ENCODE measurements around the gene ERF.
"Not testable (repeated sequence)": the region's sequence is repeated elsewhere in the genome, so short reads cannot be mapped to it uniquely, and the experiment has no call there.

ERF gene

DNA sequence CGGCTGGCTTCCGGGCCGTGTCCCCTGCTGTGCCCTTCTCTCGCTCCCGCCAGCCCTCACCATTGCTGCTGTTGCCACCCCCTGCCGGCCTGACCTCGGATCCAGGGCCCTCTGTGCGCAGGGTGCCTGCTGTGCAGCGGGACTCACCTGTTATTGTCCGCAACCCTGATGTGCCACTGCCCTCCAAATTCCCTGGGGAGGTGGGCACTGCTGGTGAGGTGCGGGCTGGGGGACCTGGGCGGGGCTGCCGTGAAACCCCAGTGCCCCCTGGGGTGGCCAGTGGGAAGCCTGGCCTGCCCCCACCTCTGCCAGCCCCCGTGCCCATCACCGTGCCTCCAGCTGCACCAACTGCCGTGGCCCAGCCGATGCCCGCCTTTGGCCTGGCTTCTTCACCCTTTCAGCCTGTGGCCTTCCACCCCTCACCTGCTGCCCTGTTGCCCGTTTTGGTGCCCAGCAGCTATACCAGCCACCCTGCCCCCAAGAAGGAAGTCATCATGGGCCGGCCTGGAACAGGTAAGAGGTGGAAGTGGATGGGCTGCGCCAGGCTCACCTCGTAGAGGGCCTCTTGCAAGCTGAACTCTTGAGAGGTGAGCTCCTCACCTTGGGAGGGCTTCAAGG, 19.2 kb upstream of the ERF start:
- no peak for DNase-seq

DNA sequence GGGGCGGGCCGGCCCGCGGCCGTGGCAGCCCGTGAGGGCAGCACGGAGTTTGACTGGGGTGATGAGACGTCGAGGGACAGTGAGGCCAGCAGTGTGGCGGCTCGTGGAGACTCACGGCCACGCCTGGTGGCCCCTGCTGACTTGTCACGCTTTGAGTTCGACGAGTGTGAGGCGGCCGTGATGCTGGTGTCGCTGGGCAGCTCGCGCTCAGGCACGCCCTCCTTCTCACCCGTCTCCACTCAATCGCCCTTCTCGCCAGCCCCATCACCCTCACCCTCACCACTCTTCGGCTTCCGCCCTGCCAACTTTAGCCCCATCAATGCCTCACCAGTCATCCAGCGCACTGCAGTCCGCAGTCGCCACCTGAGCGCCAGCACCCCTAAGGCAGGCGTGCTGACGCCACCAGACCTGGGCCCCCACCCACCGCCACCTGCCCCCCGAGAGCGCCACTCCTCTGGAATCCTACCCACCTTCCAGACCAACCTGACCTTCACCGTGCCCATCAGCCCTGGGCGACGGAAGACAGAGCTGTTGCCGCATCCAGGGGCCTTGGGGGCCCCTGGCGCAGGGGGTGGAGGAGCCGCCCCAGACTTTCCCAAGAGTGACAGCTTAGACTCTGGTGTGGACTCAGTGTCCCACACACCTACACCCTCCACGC, 18.6 kb upstream of the ERF start:
- no peak for DNase-seq

DNA sequence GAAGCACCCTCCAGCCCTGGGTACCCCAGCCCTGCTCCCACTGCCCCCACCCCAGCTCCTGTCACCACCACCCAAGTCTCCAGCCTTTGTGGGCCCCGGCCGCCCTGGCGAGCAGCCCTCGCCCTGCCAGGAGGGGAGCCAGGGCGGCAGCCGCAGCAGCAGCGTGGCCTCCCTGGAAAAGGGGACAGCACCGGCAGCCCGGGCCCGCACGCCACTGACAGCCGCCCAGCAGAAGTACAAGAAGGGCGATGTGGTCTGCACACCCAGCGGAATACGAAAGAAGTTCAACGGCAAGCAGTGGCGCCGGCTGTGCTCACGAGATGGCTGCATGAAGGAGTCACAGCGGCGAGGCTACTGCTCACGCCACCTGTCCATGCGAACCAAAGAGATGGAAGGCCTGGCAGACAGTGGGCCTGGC, 18.1 kb upstream of the ERF start:
- DNase-seq = no peak

DNA sequence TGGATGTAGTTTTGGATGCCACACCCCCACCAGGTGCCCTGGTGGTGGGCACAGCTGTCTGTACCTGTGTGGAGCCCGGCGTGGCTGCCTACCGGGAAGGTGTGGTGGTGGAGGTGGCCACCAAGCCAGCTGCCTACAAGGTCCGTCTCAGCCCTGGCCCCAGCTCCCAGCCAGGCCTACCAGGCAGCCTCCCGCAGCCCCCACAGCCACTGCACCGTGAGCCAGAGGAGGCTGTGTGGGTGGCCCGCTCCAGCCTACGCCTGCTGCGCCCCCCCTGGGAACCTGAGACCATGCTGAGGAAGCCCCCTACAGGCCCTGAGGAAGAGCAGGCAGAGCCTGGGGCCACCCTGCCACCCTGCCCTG, 17.6 kb upstream of the ERF start:
- no peak for DNase-seq

DNA sequence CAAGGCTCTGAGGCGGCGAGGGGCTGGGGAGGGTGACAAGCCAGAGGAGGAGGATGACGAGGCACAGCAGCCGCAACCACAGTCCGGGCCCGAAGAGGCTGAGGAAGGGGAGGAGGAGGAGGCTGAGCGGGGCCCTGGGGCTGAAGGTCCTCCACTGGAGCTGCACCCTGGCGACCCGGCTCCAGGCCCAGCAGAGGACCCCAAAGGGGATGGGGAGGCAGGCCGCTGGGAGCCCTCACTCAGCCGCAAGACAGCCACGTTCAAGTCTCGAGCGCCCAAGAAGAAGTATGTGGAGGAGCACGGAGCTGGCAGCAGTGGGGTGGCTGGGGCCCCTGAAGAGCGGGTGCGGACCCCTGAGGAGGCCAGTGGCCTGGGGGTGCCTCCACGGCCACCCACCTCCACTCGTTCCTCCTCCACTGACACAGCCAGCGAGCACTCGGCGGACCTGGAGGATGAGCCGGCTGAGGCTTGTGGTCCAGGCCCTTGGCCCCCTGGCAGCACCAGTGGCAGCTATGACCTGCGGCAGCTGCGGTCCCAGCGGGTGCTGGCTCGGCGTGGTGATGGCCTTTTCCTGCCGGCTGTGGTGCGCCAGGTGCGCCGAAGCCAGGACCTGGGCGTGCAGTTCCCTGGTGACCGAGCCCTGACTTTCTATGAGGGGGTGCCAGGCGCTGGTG, 17.1 kb upstream of the ERF start:
- no peak for DNase-seq

DNA sequence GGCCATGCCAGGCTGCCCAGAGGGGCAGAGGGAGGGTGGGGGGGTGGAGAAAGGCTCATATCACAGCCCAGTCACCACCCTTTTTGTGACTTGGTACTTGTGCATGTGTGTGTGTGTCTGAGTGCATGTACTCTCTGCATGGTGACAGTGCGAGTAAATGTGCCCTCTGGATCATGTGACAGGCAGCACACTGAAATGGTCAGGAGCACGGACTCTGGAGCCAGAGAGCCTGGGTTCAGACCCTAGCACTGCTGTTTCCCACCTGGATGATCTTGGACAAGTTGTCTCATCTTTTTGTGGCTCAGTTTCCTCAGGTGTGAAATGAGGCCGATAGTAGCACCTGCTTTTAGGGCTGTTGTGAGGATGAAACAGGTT, 16.1 kb upstream of the ERF start:
- DNase-seq = no peak

DNA sequence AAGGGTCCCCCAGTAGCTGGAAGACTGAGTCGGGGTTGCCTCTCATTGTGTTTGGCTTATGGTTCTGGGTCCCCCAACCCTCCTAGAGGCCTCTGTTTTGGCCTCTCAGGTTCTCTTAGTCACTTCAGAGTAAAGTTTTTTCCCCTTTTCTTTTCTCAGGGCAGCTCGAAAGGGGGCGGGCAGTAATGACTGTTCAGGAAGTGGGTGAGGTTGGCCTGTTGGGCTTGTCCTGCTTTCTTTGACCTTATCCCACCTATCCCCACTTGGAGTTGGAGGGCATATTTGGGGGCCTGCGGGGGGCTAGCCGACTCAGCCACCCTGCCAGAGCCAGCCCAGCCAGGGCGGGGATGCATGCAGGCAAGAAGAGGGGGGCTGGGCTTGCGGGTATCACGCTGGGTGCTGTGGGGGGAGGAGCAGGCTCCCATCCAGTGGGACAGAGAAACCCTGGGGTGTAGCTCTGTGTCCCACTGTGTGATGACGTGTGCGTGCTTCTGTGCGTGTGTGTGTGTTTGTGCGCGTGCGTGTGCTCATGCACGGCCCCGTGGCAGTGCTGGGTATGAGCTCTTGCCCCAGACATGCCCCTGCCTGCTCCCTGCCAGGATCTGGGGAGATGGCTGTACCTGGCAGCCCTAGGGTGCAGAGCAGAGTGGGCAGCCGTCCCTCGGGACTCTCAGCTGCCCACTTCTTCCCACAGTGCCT, 15.6 kb upstream of the ERF start:
- peak; percentile 73 for DNase-seq

DNA sequence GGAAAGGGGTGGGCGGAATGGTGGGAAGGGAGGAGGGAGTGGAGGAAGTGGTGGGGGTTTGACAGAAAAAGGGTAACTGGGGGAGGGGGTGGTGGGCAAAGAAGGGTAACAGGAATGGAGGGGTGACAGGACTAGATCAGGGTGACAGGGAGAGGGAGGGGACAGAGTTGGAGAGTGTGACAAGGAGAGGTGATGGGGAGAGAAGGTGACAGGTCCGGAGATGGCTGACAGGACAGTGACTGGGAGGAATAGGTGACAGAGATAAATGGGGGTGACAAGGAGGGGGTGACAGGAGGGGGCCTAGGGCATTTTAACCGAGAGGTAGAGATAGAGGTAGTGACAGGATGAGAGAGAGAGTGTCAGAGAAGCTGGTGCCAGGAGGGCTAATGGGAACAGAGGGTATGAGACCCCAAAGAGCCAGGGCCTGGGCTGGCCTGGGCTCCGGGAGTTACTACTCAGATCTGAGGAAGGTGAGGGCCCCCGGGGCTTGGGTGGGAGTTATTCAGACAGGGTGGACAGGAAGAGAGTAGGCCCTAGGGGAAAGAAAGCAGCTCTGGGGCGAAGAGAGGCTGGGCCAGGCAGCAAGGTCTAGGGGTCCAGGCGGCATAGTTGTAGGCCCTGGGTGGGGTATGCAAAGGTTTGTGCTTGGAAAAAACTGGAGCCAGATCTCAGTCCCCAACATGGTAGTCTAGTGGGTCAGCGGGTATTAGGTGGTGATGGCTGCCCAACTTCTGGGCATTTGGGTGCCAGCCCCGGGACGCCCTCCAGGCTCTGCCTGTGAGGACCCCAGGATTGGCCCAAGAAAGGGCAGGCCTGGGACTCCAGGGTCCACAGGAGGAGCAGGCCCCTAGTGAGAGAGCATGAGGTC, 14.8 kb upstream of the ERF start:
- no peak for DNase-seq

DNA sequence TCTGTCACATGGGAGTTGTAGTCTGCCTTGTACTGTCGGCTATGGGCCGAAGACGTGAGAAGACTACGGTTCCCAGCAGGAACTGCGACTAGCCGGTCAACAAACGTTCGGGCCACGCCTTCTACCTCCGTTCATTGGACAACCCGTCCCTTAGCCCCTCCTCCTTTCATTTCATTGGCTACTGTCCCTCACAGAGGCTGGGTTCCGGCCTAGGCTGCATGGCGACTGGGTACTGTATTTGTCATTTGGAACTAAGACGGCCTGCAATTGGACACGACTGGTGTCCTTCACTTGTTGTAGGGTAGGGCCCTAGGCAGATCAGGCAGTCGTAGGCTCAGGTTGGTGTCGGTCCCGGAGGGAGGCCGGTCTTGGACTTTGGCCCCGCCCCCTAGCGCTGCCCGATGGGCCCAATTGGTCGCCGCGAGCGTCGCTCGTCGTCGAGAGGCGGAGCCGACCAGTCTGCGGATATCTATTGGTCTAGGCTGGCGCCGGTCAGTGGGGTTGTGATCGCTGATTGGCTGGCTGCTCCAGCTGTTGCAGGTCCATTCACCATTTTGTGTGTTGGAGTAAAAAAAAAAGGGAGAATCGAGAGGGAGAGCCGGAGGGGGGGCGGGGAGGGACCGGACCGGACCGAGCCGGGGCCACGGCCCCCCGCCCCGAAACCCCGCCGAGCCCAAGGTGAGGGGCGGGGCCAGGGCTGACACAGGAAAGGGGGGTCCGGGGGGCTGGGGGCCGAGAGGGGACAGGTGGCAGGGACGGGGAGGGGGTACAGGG, 14.0 kb upstream of the ERF start, which contains the start of gene CIC:
Gene CIC (plus strand): TSS at position 549 of the 774 bp plus-strand sequence. CDS start 2,532 bp downstream, outside the sequence.
- DNase-seq = peak; percentile 100

DNA sequence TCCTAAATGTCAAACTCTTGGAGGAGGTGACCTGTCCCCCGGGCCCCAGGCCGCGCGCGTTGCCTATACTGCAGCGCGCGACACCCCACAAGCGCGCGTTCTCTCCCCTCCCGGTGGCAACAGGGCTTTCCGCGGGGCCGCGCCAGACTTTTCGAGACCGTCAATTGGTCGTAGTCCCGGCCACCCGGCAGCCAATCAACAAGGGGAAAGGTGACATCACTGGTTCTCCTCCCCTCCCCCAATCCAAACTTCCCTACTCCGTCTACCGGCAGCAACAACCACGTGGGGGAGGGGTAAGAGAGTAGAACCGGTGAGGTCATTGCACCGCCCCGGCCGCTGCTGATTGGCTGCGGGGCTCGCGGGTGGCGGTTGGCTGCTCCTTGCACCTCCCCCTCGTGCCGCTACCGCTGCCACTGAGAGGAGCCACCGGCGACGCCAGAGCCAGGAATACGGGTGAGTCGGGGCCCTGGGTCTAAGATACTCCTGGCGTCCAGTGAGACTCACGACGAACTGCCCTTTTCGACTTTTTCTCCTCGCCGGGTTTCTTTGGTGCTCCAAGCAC, 13.3 kb upstream of the ERF start:
- DNase-seq = peak; percentile 100

DNA sequence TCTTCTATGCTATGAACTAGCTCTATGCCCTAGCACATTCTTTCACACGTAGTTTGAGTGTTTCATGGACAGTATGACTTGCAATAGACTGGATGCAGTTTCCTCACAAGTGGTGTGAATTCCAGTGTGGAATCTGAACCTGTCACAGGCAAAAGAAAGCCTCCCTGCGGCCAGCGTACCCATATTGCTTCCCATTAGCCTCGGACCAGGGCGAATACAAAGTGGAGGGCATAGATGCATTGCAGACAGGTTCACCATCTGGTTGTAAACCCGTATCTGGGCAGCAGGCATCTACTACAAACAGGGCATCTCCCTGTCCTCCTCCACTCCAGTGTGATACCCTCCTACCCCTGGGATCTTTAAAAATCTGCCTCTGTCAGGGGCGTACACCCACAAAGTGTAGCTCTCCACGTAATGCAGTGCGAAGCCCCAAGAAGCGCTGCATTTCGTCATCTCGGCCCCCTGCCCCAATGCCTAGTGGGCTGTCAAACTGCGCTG, 12.8 kb upstream of the ERF start:
- no peak for DNase-seq

DNA sequence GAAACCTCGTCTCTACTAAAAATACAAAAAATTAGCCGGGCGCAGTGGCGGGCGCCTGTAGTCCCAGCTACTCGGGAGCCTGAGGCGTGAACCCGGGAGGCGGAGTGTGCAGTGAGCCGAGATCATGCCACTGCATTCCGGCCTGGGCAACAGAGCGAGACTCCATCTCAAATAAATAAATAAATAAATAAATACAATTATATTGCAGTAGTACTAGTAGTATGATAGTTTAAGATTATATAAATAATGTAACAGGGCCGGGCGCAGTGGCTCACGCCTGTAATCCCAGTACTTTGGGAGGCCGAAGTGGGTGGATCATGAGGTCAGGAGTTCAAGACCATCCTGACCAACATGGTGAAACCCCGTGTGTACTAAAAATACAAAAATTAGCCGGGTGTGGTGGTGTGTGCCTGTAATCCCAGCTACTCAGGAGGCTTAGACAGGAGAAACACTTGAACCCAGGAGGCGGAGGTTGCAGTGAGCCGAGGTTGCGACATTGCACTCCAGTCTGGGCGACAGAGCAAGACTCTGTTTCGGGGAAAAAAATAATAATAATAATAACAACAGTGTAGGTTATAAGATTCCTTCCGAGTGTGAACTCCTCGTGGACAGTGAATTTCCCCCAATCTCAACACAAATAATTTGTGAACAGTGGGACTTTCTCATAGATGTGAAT, 12.1 kb upstream of the ERF start:
- DNase-seq = not testable (repeated sequence)

DNA sequence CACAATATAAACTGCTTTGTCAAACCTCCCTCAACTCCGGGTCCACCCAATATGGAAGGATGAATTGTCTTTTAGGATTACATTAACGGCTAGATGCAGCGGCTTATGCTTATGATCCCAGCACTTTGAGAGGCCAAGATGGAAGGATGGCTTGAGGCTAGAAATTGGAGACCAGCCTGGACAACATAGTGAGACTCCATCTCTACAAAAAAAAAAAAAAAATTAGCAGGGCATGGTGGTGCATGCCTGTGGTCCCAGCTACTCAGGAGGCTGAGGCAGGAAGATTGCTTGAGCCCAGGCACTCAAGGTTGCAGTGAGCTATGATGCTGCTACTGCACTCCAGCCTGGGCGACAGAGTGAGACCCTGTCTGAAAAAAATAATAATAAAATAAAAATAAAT, 11.2 kb upstream of the ERF start:
- DNase-seq = not testable (repeated sequence)

DNA sequence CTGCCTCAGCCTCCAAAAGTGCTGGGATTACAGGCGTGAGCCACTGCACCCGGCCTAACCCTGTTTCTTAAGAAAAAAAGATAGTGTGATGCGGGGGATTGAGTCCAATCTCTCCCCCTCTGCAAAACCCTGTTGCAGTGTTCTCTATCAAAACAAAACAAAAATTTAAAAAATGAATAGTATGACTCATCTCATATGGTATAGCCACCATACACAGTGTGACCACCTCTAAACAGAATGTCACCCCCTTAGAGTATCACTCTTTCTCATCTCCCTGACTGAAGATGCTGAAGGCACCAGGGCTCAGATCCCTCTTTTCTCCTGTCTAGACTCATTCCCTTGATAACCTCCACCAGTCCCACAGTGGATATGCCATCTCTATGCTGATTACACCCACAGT, 6.8 kb upstream of the ERF start:
- DNase-seq = peak; percentile 45

DNA sequence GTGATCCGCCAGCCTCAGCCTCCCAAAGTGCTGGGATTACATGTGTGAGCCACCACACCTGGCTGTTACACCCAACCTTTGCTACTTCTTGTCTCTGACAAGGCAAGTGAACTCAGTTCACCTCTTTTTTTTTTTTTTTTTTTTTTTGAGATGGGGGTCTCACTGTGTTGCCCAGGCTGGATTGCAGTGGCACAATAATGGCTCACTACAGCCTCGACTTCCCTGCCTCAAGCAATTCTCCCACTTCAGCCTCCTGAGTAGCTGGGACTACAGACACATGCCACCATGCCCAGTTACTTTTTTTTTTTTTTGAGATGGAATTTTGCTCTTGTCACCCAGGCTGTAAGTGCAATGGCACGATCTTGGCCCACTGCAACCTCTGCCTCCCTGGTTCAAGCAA, 2.9 kb upstream of the ERF start:
- not testable (repeated sequence) for DNase-seq

DNA sequence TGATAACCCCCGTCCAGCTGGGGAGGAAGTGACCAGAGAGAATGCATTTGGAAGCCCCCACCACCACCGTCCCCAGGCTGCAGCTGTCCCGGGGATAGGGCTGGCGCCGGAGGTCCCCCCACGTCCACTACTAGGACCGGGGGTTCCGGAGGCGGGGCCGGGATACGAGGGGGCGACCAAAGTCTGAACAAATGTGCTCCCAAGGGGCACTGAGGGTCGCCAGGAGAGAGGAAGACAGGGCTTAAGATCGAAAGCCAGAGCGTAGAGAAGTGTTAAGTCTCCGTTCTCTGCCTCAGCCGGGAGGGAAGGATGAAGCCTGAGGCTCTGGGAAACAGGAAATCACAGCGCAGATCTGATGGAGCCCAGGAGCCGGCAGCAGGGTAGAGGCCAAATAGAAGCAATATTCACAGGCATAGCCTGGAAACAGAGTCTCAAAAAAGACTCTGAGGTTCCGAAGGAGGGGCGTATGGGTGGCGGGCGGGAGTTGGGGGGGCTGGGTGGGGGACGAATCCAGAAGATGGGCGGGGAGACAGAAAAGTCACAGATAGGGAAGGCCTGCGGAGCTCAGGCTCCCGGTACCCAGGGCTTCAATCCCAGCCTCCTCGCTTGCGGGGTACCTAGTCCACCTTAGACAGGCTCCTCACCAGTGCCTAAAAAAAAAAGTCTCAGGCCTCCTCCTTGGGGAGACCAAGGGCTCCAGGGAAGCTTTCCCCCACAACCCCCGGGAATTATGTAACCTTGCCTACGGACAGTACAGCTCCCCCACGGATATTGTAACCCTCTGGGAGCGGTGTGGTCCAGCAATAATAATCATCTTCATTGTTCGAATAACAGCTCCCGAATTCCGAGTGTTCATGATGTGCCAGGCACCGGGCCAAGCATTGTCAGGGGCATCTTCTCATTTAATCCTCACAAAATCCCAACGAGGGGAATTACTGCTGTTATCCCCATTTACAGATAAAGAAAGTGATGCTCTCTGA, 1.1 kb upstream of the ERF start:
- peak; percentile 57 for DNase-seq

DNA sequence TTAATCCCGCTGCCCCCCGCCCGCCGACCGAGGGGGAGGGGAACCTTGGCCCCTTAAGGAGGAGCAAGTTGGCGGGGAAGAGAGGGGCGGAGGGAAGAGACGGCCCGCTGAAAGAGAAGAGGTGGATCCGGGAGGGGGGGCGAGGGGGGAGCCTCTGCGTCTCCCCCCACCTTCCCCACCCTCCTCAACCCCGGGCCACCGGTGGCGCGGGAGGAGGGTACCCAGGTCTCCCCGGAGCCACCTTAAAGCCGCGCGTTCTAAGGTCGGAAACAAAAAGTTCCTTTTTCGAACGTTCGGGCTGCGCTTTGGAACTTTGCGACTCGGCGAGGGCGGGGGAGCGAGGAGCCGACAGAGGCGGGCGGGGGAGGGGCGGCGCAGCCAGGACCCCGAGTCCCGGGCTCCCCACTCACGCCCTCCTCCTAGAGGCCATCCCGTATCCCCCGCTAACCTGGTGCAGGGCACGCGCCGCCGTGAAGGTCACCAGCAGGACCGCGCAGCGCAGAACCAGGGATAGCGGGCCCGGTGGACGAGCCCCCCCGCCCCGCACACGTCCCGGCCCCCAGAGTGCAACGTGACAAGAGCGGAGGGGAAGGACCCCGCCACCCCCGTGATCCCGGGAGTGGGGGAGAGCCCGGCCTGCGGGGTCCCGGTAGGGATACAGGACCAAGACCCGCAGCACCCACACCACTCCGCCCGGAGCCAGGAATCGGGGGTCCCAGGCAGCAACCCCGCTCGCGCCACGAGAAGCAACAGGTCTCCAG, 659 bp downstream of the ERF start:
- DNase-seq = peak; percentile 80

DNA sequence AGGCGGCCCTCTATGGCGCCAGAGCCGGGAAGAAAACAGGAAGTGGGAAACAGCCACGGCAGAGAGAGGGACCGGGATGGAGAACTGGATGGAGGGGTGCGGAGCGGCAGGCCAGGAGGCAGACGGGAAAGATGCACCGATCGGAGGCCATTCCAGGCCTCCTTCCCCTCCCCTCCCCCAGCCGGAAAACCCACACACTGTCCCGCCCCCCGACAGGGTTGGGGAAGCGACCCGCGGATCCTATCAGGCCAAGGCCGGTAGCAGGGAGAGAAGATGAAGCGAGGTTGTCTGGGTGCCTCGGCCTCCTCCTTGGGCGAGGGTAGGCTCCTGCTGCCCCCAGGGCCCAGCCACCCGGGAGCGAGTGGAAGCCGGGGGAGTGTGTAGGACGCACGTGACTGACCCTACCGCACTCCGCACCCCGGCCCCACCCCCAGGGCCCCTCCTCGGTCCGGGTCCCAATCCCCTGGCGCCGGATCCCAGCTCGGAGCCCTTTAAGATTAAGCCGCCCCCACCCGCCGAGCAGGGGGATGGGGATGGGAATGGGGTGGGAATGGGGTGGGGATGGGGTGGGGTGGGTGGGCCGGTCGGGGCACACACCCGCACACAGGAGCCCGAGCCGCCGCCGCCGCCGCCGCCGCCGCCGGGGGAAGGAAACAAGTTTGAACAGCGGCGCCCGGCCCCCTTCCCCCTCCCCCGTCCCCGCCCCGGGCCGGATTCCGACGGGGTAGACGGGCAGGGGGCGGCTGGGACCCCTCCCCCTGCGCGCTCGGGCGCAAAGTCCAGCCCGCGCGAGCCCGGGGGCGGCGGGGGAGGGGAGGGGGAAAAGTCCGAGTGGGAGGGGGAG, 1.5 kb downstream of the ERF start:
- DNase-seq = peak; percentile 73

Data from fibroblast of skin of right biceps (primary cell).